Activated CD8-positive, alpha-beta memory T cell treated with anti-CD3 and anti-CD28 coated beads for 36 hours (primary cell): ENCODE measurements around the gene BCAS1. TPM values are rescaled to one million over a fixed set of nuclear protein-coding genes. Genes with fewer than 3 reads are reported as not detected.

Source experiments
- CTCF ChIA-PET: fragments of 350-600 bp; sonication (Branson Sonifier 250); formaldehyde crosslinking; loops from one replicate; lab custom pipeline; 2021; ENCODE audit warnings: antibody characterized with exemption; lab: Charles Lee
- POLR2A ChIA-PET: fragments of 350-600 bp; sonication (Branson Sonifier 250); formaldehyde crosslinking; loops from one replicate; lab custom pipeline; 2021; ENCODE audit warnings: antibody characterized with exemption; lab: Charles Lee
- total RNA-seq, 2 experiments: library from RNA; stranded (reverse); gene quantifications; one replicate each; pipeline ENCODE4 v1.2.3, GENCODE V29; 2021

Gene BCAS1
- total RNA-seq, 2 experiments from 2014 or later: 0.08 TPM; not detected in 1

- ChIA-PET POLR2A (no interaction called here), CTCF (interaction anchor here (0.8 kb wide), 1 partner anchor 9 kb away, joined by 3 read pairs; no protein-coding TSS in a partner anchor)
Measured at GRCh38 chr20:53929974-53930650, 140.3 kb downstream of the BCAS1 start.

DNA sequence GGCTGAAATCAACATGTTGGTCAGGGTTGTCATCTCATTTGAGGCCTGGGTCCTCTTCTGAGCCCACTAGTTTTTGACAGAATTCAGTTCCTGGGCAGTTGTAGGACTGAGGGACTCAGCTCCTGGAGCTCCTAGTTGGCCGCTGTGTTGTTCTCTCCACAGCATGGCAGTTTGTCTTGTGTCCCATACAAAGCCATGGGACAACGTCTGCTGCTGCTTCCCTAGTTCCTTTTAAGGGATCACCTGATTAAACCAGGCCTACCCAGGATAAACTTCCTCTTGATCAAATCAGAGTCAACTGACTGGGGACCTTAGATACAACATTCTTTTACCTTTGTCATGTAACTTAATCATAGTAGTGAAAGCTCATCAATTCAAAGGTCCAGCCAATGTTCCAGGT, 141.0 kb downstream of the BCAS1 start:
- ChIA-PET CTCF (no interaction called here), POLR2A (no interaction called here)

GRCh38 chr20:53927990-53928389, 142.4 kb downstream of the BCAS1 start:
- ChIA-PET POLR2A (no interaction called here), CTCF (interaction anchor here (1.5 kb wide), 1 partner anchor 349 kb away, joined by 3 read pairs; no protein-coding TSS in a partner anchor)

- CTCF ChIA-PET: interaction anchor here (2.4 kb wide), 1 partner anchor 11 kb away, joined by 11 read pairs; no protein-coding TSS in a partner anchor
- POLR2A ChIA-PET: interaction anchor here (0.6 kb wide), 1 partner anchor 118 kb away, joined by 8 read pairs; no protein-coding TSS in a partner anchor
Measured at GRCh38 chr20:53926428-53927028, 143.9 kb downstream of the BCAS1 start.

GRCh38 chr20:53925651-53926401, 144.6 kb downstream of the BCAS1 start:
- ChIA-PET POLR2A (no interaction called here), CTCF (interaction anchor here (0.9 to 2.4 kb wide), 2 partner anchors 10 to 150 kb away, joined by 3 to 11 read pairs; no protein-coding TSS in a partner anchor)

- CTCF ChIA-PET: no interaction called here
- POLR2A ChIA-PET: no interaction called here
Measured at GRCh38 chr20:53923566-53924369, 146.6 kb downstream of the BCAS1 start.

GRCh38 chr20:53922901-53923314, 147.5 kb downstream of the BCAS1 start:
- CTCF ChIA-PET: no interaction called here
- POLR2A ChIA-PET: no interaction called here

- ChIA-PET CTCF (no interaction called here), POLR2A (no interaction called here)
Measured at GRCh38 chr20:53921443-53921973, 148.9 kb downstream of the BCAS1 start.

DNA sequence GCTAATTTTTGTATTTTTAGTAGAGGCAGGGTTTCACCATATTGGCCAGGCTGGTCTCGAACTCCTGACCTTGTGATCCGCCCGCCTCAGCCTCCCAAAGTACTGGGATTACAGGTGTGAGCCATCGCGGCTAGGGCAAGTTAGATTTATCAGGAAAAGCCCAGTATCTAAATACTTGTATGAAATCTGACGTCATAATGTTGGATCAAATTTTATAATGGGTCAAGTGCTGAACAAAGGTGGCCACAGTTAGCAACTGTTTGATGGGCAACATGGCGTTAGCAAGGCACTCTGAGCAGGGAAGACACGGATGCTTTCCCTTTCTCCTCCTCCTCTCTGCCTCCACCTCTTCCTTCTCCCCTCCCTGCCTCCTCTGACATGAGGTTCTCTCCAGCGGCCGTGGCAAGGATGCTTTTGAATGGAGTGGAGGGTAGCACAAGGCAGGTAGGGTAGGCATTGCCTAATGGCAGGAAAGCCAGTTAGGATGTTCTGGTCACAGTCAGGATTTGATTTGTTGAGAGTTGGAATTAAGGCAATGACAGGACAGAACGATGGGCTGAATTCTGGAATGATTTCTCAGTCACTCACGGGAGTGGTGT, 149.6 kb downstream of the BCAS1 start:
- CTCF ChIA-PET: no interaction called here

GRCh38 chr20:53919886-53920285, 150.5 kb downstream of the BCAS1 start:
- ChIA-PET CTCF (no interaction called here), POLR2A (no interaction called here)

More for the DNA sequence above, 149.6 kb downstream of the BCAS1 start:
- POLR2A ChIA-PET: no interaction called here

DNA sequence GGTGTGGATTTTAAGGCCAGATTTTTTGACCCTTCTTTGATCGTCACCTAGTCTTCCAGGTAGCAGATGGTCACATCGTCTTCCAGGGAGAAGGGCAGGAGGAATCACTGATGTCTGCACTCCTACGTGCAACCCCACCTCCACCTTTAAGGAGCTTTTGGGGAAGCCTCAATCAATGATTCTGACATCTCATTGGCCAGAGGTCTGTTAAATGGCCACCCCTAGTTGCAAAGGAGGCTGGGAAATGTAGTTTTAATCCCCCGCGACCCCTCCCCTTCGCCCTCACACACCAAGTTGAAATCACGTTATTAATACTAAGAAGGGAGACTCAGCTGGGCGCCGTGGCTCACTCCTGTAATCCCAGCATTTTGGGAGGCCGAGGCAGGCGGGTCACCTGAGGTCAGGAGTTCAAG, 151.4 kb downstream of the BCAS1 start:
- ChIA-PET CTCF (interaction anchor here (0.8 to 1.2 kb wide), 2 partner anchors 17 to 182 kb away, joined by 3 read pairs; no protein-coding TSS in a partner anchor), POLR2A (no interaction called here)

GRCh38 chr20:53918020-53918311, 152.4 kb downstream of the BCAS1 start:
- ChIA-PET CTCF (interaction anchor here (1.1 to 1.2 kb wide), 3 partner anchors 22 to 181 kb away, joined by 3 to 4 read pairs (median 3); no protein-coding TSS in a partner anchor), POLR2A (no interaction called here)

DNA sequence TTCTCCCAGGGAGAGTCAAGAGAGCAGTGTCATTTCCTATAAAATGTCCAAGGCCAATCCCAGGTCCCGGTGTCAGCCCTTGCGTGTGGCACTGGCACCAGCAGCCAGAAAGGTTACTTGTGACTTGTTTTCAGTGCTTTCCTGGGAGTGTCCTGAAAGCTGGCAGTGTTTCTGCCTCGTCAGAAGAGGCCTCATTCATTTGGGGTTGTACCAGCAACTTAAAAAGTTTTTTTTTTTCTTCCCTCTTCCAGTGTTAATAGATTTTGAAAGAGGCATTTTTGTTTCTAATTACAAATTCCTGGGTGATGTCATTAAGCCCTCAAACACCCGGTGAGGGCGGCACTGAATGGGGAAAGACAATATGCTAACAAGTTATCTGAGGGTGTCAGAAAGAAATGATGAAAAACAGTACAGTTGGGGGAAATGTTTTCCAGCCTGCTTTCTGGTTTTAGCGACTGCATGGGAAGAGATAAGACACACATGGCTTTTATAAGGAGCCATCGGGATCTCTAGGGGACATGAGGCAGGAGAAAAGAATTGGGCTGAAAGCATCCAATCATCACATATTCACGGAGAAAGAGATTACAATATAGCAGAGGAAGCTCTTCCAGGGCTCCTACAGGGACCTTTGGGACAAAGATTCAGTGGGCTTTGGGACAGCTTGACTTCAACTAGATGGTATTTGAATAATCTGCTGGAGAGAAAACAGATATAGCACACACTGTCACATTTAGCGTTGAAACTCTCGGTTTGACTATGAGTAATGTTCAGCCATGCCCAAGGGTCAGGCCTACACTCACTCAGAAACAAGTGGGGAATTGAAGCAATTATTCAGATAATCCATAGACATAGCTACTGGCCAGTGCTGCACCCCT, 153.0 kb downstream of the BCAS1 start:
- CTCF ChIA-PET: interaction anchor here (0.7 to 2.2 kb wide), 8 partner anchors 17 to 259 kb away, joined by 3 to 10 read pairs (median 4); no protein-coding TSS in a partner anchor
- POLR2A ChIA-PET: no interaction called here

- CTCF ChIA-PET: interaction anchor here (0.7 to 2.3 kb wide), 28 partner anchors 9 to 340 kb away, joined by 3 to 11 read pairs (median 4); partner anchors contain the start of gene PFDN4
- POLR2A ChIA-PET: interaction anchor here (0.7 to 1.1 kb wide), 2 partner anchors 73 to 334 kb away, joined by 4 to 5 read pairs; no protein-coding TSS in a partner anchor
Measured at GRCh38 chr20:53916173-53916512, 154.3 kb downstream of the BCAS1 start.

DNA sequence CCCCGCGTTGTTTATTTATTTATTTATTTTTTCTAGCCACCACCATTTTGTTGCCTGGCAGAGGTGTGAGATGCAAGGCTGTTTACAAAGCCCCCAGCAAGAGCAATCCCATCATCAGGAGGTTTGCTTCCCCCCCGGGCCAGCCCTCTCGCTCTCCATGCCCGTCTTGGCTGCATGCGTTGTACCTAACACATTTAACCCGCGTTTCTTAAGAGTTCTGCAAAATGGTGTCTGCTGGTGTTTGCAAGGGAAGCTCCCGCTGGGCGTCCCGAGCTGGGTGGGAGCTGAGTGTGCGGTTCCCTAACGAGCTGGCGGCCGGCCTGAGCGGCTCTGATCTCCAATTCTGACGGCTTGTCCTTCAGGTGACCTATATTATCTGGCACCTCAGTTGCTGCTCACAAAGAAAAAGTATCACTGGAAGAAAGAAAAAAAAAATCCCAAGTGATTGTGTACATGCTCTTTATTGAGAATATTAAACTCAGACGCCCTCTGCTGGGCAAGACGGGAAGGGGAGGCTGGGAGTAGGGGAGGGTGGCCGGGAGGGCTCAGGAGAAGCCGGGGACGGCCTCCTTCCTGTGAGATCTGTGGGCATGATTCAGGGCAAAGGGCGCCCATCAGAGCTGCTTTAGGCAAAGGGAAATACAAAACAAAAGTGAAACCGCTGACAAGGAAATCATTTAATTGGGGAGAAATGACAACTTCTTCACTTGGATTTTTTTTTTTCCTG, 154.8 kb downstream of the BCAS1 start:
- CTCF ChIA-PET: interaction anchor here (0.7 to 2.3 kb wide), 33 partner anchors 8 to 353 kb away, joined by 3 to 11 read pairs (median 4); partner anchors contain the start of gene PFDN4
- POLR2A ChIA-PET: interaction anchor here (0.6 to 1.1 kb wide), 3 partner anchors 72 to 333 kb away, joined by 3 to 5 read pairs (median 4); no protein-coding TSS in a partner anchor

DNA sequence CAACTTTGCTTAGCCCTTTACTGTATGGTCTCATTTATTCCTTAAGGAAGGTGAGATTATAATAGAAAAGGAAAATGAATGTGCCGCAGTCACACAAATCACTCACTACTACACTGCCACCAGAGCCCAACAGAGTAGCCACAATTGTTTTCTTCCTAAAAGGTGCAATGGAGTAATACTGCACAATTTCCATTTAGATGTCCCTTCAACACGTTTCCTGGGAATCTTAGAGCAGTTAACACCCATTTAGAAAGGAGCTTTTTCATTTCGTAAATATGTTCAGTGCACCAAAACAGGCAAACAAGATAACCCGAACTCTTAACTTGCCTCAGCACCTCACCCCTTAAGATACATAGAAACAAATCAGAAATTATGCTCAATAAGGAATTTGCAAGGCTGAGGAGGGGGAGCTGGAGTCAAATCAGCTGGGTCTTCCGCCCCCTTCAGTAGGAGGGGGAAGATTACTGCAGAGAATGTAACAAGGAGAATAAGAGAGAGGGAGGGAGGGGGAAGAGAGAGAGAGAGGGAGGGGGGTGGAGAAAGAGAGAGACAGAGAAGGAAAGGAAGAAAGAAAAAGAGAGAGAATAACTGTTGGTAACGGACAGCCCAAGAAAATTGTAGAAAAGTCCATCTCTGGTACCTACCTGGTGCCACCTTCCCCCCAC, 155.5 kb downstream of the BCAS1 start:
- ChIA-PET POLR2A (interaction anchor here (0.6 to 1.1 kb wide), 3 partner anchors 84 to 332 kb away, joined by 3 to 4 read pairs (median 4); no protein-coding TSS in a partner anchor), CTCF (interaction anchor here (0.6 to 2.3 kb wide), 25 partner anchors 8 to 374 kb away, joined by 3 to 11 read pairs (median 3); partner anchors contain the start of gene PFDN4)
